HK-2 (cell line): Measurements from ENCODE around the gene APOL5.
"Not testable (repeated sequence)": the region's sequence is repeated elsewhere in the genome, so short reads cannot be mapped to it uniquely, and the experiment has no call there.

ENCODE experiments used
- DNase-seq: peaks from one replicate; pipeline ENCODE4 v3.0.0-alpha.2; 2018; ENCODE audit not compliant: unreplicated experiment

The APOL5 gene

DNA sequence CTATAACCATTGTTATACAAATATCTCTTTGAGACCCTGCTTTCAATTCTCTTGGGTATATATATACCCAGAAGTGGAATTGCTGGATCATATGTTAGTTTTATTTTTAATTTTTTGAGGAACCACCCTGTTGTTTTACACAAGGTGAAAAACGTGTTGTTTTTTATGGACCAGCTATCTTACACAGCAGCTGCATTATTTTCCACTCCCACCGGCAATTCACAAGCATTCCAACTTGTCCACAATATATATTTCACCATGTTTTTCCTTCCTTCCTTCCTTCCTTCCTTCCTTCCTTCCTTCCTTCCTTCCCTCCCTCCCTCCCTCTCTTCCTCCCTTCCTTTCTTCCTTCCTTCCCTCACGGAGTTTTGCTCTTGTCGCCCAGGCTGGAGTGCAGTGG lies 6.3 kb upstream of the APOL5 start:
- no peak for DNase-seq

DNA sequence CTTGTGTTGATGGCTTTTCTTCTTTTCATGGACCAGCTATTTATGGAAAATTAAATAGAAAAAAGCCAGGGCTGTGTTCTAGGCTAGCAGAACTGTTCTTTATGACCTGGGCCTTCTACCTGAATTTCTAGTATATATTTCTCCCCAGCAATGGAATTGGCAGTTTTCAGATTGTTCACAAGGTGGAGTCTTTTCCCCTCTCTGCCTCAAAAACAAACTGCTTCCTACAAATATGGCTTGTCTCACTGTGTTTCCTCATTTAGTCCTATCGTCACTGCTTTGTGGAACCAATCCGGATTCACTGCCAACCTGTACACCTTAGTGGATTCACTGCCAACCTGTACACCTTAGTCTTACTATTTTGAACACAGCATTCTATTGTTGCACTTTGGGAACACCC lies 5.0 kb upstream of the APOL5 start:
- no peak for DNase-seq

DNA sequence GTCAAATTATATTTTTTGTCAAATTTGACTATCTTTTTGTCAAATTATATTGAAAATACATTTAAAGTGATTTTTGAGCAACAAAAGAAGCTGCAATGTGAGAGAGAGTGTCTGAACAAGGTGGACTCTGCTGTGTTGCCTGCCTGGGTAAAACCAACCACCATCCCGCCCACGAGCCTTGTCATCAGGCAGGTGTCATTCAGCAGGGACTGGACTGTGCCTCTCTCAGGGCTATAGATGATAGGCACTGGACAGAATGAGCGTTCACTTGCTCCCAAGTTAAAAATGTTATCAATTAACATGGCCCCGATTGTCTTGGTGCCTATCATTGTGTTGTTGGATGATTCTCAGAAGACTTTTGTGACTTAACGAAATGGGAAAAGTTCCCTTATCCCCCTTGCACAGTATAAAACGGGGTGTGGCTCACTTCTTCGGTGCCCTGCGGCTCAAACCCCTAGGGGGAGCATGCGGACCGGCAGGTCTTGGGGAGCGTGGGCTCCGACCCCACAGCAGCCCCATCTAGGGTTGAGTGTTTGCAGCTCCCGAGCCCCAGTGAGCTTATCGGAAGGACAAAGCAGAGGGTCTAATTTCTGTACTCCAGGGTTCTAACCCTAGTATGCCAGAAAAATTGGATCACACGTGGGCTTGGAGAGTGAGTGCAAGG lies 1.7 kb downstream of the APOL5 start:
- DNase-seq = no peak

DNA sequence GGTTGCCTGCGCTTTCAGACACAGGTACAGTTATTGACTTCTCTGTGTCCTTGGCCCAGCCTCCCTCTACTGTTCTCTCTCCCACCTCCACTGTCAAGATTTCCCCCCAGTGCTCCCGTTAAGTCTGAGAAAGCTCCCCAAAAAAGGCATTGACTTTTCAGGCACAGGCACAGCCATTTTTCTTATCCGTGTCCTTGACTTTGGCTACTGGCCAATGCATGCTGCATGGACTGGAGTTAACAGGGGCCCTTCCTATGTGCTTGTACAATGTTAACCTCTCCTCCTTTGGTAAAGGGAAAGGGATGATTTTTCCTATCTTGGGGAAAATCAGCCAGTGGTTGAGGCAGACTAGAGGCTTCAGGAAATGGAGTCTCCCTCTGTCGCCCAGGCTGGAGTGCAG lies 4.3 kb downstream of the APOL5 start:
- DNase-seq = no peak

DNA sequence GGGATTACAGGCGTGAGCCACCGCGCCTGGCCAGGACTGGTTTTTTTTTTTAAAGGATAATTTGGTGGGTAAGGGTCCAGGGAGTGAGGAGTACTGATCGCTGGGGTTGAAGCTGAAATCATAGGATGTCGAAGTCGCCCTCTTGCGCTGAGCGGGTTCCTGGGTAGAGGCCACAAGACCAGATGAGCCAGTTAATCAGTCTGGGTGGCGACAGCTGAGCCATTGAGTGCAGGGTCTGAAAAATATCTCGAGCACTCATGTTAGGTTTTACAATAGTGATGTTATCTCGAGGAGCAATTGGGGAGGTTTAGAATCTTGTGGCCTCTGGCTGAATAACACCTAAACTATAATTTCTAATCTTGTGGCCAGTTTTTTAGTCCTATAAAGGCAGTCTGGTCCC lies 7.8 kb downstream of the APOL5 start:
- DNase-seq = no peak

DNA sequence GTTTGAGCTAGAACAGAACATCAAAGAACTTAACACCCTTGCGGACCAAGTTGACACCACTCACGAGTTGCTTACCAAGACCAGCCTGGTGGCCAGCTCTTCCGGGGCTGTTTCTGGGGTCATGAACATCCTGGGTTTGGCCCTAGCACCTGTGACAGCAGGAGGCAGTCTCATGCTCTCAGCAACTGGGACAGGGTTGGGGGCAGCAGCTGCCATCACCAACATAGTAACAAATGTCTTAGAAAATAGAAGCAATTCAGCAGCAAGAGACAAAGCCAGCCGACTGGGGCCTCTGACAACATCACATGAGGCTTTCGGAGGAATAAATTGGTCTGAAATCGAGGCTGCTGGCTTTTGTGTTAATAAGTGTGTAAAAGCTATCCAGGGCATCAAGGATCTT lies 8.7 kb downstream of the APOL5 start:
- no peak for DNase-seq

DNA sequence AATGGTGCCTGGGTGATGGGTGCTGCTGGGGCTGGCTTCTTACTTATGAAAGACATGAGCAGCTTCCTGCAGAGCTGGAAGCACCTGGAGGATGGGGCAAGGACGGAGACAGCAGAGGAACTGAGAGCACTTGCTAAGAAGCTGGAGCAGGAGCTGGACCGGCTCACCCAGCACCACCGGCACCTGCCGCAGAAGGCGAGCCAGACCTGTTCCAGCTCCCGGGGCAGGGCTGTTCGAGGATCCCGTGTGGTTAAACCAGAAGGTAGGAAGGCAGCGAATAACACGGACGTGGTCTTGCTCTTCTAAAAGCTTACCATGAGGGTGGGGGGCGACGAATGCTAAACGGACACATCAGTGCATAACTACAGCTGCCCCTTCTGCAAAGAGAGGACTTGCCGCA lies 9.3 kb downstream of the APOL5 start:
- no peak for DNase-seq

DNA sequence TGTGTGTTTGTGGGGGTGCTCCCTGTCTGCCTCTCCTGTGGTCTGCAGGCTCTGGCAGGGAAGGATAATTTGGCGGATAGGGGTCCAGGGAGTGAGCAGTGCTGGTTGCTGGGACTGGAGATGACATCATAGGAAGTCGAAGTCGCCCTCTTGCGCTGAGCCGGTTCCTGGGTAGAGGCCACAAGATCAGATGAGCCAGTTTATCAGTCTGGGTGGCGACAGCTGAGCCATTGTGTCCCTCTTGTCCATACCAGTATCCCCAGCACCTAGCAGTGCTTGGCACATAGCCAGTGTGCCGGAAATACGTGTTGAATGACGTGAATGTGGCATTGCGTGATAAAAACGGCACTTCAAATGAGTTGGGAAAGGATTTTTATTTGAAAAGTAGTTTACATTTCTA lies 9.8 kb downstream of the APOL5 start:
- no peak for DNase-seq

DNA sequence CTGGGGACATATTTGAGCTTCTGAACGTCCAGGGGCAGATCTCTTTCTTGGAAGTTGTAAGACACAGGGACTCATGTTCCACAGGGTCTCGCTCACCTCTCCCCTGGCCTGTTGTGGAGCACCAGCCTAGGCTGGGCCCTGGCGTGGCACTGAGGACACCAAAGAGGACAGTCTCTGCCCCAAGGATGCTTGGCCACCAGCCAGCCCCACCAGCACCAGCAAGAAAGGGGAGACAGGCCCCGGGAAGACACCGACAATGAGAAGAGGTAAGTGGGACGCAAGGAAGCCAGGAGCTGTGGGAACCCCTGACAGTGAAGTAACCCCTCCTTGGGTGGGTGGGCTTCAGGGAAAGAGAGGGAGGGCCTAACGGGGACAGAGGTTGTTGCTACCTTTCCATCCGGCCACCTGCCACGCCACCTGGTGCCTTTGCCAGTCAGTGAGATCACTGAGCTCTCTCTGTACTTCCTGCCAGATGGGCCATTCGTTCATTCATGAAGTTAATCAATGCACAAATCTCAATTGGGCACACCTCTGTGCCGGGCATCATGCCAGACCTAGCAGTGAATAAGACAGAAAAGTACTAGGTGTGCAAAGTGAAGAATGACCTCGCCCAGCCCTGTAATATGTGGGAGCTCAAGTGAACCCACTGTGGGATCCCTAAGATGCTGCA lies 11.1 kb downstream of the APOL5 start:
- no peak for DNase-seq

DNA sequence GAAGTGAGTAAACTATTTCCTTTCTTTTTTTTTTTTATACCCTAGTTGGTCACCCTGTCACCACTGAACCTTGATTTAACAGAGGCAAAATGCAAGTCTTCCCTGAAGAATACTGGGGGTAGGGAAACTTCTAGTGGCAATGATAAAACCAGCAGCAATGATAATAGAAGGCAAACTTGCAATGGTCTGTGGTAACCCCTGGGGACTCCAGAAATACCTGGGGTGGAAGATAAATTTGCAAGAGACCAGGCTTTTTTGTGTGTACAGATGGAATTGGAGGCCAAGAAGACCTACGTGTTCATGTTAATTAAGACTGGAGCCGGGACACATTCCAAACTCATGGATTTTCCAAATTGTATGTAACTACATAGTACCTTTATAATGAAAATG lies 11.6 kb downstream of the APOL5 start:
- DNase-seq = no peak

DNA sequence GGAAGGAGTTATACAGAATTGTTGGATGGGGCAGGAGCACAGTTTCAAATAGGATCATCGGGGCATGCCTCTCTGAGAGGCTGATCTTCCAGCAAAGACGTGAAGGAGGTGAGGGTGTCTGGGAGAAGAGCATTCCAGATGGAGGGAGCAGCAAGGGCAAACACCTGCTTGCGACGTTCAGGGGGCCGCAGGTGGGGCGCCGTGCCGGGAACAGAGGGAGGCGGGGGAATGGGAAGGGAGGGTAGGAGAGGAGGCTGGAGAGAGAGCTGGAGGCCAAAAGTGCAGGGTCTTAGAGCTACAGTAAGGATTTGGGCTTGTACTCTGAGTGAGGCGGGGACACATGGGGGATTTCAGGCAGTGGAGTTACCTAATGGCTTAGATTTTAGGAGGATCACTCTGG lies 13.6 kb downstream of the APOL5 start:
- no peak for DNase-seq

DNA sequence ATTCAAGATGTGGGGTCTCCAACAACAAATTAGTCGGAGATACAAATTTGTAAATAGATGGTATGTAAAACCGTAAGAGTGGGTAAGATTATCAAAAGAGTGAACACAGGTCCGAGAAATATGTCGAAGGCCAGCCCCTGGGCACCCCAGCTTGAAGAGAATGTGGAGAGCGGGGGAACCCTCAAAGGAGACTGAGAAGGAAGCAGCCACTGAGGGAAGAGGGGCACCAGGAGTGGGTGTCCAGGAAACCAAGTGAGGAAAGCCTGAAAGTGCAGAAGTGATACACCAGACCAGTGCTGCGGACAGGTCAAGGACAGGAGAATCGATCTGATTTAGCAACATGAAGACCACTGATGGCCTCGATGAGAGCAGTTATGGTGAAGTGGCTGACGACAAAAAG lies 14.4 kb downstream of the APOL5 start:
- DNase-seq = no peak

DNA sequence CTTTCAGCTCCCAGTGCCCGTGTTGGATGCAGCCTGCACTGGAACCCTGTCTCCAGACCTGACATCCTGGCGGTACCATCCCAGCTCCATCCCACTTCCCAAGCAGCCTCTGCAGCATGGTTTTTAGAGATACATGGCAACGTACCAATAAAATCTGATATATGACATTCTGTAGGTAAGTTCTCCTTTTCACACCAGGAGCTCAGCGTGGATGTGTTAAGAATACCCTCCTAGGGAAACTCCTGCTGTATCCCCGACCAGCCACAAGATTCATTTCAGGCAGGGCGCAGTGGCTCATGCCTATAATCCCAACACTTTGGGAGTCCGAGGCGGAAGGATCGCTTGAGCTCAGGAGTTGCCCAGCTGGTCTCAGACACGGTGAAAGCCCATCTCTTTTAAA lies 15.4 kb downstream of the APOL5 start:
- DNase-seq = no peak

DNA sequence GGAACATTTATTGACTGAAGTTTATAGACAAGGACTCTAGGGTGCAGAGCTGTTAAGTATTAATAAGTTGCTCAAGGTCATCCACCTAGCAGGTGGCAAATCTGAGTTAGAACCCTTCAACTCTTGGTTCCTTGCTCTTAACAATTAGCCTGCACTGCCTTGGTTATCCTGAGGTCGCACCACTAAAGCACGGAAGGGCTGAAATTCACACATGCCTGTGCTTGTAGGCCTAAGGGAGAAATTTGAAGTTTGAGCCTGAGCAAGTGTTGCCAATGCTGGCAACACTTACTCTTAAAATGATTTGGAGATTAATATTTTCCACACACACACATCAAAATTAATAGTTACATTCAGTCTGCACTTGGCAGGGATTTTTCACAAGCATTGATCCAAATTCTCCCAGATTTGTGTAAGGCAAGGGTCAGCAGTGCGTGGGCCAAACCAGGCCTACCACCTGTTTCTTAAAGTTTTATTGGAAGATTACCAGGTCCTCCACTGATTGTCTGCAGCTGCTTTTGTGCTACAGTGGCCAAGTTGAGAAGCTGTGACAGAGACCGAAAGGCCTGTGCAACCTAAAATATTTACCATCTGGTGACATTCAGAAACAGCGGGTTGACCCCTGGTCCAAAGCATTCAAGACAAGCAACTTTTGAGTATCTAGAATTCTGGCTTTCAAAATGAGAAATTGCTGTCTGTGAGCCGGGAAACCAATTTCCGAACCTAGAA lies 16.3 kb downstream of the APOL5 start:
- no peak for DNase-seq

DNA sequence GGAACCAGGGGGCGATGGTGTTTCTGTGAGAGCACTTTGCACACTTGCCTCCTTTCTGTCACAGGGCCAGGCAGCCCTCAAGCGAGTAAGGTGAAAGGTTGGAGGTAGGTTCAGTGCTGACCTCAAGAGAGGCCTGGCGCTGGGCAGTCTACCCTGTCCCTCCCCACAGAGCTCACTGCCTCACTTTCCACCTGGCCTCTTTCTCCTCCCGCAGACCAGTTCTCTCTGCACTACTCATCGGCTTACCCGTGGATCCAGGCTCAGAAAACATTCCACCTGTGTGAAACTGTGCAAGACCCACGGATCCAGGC lies 16.8 kb downstream of the APOL5 start:
- no peak for DNase-seq

DNA sequence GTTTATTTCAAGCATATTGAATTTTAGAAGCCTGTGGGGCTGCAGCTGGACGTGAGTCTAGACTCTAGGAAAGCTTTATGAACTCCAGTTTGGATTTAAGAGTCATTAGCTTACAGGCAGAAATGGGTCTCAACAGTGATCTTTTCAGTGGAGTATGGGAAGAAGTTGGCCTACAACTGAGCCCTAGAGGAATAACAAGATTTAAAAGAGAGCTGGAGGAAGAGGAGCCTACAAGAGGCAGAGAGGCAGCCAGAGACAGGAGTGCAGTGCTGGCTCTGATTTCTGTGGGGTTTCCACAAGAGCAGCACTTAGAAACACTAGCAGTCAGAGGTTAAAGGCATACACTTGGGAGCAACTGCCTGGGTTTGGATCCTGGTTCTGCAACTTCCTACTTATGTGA lies 17.9 kb downstream of the APOL5 start:
- no peak for DNase-seq

DNA sequence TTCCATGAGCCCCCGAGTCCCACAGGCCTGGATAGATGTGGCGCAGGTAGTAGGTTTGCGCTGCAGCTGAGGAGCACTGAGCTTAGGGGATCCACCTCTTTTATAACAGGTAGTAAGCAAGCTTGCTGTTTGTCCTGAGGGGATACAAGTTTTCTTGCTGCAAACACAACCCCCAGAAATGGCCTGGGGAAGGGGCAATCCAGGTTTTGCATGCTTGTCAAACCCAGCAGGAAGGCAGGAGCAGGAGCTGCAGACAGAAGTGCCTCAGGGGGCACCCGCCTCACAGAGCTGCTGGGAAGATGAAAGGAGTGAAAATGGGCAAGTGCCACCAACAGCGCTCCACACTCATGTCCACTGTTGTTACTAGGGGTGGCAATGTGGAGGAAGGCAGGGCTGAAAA lies 18.5 kb downstream of the APOL5 start:
- DNase-seq = no peak

DNA sequence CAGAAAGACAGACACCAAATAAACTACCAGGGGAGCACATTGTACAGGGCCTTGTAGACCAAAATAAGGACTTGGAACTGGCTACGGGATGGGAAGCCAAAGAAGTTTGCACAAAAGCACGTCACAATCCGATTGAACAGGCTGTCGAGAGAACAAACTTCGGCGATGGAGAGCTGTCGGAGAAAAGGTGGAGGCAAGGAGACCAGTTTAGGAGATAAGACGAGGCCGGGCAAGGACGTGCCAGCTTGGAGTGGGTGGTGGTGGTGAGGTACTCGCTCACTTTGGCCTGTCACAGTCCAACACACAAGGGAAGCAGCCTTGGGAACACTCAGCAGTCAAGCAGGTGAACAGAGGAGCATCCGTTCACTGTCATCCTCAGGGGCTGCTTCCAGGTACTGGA lies 19.0 kb downstream of the APOL5 start:
- DNase-seq = no peak

DNA sequence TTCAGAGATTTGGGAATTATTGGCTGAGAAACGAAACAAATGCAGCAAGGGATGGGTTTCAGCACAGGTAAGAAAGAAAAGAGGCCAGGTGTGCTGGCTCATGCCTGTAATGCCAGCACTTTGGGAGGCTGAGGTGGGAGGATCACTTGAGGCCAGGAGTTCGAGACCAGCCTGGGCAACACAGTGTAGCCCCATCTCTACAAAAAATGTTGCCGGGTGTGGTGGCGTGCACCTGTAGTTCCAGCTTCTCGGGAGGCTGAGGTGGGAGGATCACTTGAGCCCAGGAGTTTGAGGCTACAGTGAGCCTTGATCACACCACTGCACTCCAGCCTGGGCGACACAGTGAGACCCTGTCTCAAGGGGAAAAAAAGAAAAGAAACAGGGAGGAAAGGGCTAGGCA lies 20.2 kb downstream of the APOL5 start:
- DNase-seq = not testable (repeated sequence)

DNA sequence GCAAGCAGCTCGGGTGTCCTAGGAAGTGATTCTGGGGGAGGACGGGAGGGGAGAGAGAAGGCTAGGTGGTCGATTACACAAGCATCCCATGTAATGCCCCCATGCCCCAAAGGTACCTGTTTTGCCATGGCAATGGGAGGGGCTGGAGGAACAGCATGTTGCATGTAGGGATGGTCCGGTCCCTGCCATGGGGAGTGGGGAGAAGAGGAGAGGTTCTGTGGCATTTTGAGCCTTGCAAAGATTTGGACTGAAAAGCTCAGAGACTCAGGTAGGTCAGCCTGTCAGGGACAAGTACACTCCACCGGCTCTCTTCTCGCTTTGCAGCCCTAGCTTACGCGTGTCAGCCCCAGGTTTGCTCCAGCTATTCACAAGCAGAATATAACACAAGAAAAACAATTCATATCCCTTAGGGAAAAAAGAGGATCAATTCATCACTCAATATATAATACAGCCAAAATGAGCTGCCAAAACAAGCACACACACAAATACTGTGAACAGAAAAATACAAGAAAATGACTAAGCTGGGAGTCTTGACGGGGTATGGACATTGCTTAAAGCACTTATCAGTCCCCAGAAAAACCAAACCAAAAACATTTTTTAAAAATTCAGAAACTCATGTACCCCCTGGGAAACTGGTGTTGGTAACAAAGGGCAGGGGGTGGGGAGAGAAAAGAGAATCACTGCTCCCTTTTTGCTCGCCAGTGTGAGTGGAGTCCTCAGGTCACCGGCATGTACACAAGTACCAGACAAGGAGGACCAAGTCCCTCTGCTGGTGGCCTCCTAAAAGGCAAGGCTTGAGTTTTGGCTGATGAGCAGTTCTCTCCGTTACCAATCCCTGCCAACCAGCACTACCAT lies 21.6 kb downstream of the APOL5 start:
- no peak for DNase-seq

DNA sequence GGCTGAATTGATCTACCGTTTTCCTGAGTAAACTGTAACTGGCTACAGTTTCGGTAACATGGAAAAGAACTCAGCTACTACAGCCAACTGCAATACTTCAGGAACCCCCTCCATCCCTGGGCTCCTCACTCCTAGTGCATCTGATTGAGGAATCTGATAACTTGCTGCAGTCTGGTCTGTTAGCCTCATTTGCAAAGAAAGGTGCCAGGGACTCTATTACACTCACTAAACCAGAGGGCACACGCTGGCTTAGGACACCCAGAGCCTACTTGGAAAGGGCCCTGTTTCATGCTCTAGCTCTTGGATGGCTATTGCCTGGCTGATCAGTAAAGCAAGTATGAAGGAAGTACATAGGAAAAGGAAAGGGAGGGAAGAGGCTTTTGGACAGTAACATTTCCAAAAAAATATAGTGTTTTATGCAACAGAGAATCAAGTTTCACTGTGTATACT lies 22.3 kb downstream of the APOL5 start:
- DNase-seq = no peak

DNA sequence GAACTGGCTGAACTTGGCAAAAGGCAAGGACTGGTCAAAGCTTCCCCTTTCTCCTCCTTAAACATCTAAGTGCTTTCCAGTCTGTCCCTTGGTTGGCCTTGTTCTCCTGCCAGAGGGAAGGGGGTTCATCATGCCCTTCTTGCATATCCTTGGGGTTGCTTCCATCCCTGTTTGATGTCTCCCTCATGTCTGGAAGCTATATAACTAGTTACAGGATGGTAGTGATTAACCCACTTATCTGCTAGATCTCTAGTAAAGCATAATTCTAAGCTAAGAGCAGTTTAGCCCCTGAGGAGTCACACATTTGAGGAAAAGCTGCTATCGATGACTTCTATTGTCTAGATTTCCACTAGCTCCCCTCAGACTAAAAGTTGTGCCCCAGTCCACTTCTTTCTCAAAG lies 22.9 kb downstream of the APOL5 start:
- no peak for DNase-seq
